IMR-90 (cell line): ENCODE results near the gene SMIM12. TPM values are rescaled to one million over a fixed set of nuclear protein-coding genes. Genes with fewer than 3 reads are reported as not detected.
A peak's percentile ranks its signal among the peaks of the same experiment; 100 is the strongest.

Experiments
- ATAC-seq: fragments of 200-7000 bp; cut with Tn5 transposase; 2 replicates; pipeline ENCODE4 v1.9.1; 2020; ENCODE audit warnings: low read depth, mild to moderate bottlenecking, moderate library complexity
- BruUV-seq: library from RNA; stranded (reverse); fragments of 400-500 nt; replicated peaks from 2 replicates; lab custom pipeline; 2021; lab: Mats Ljungman, UMichigan
- CTCF ChIA-PET: fragments of 300-600 bp; formaldehyde crosslinking; extraction: SDS; loops from one replicate; lab custom pipeline; 2021; ENCODE audit warnings: antibody characterized with exemption; lab: Yijun Ruan, JAX
- POLR2A ChIA-PET: fragments of 300-600 bp; sonication (Branson Sonifier 250); formaldehyde crosslinking; loops from one replicate; lab custom pipeline; 2022; ENCODE audit warnings: antibody characterized with exemption; ENCODE audit not compliant: unreplicated experiment; lab: Charles Lee
- DNase-seq: peaks from one replicate; pipeline ENCODE4 v3.0.0; 2013
- H2AFZ ChIP-seq: replicated peaks from 2 replicates; pipeline ENCODE3; 2013; ENCODE audit warnings: low read length, mild to moderate bottlenecking; ENCODE audit not compliant: poor library complexity
- H2AK5ac ChIP-seq: 2 replicates; pipeline ENCODE4 v1.6.1; 2013; ENCODE audit warnings: low read depth, low read length, inconsistent platforms
- H2AK9ac ChIP-seq: replicated peaks from 2 replicates; pipeline ENCODE3; 2013; ENCODE audit warnings: mild to moderate bottlenecking, low read depth, low read length, moderate library complexity; ENCODE audit not compliant: poor library complexity
- H2BK120ac ChIP-seq: 2 replicates; pipeline ENCODE4 v1.6.1; 2013; ENCODE audit warnings: low read depth, low read length, inconsistent platforms
- H2BK15ac ChIP-seq: 3 replicates; pipeline ENCODE4 v1.6.1; 2013; ENCODE audit warnings: low read depth, low read length, inconsistent platforms
- H2BK20ac ChIP-seq: 2 replicates; pipeline ENCODE4 v1.6.1; 2013; ENCODE audit warnings: low read depth, mild to moderate bottlenecking, inconsistent platforms, low read length, moderate library complexity
- H2BK5ac ChIP-seq: 2 replicates; pipeline ENCODE4 v1.6.1; 2013; ENCODE audit warnings: mild to moderate bottlenecking, low read depth, low read length, inconsistent platforms; ENCODE audit not compliant: poor library complexity, severe bottlenecking
- H3K14ac ChIP-seq: replicated peaks from 2 replicates; pipeline ENCODE4 v1.6.1; 2013; ENCODE audit warnings: low read depth, low read length, inconsistent platforms
- H3K18ac ChIP-seq: 2 replicates; pipeline ENCODE4 v1.6.1; 2013; ENCODE audit warnings: low read depth, low read length, control low read depth
- H3K23ac ChIP-seq: 2 replicates; pipeline ENCODE4 v1.6.1; 2013; ENCODE audit warnings: low read depth, low read length, inconsistent platforms
- H3K27ac ChIP-seq: 2 replicates; pipeline ENCODE4 v1.5.1; 2013; ENCODE audit warnings: mild to moderate bottlenecking, control low read depth, low read length; ENCODE audit not compliant: insufficient read depth
- H3K27me3 ChIP-seq: 2 replicates; pipeline ENCODE4 v1.6.1; 2013; ENCODE audit warnings: low read length; ENCODE audit not compliant: control insufficient read depth, insufficient read depth
- H3K36me3 ChIP-seq: 2 replicates; pipeline ENCODE4 v1.6.1; 2013; ENCODE audit warnings: low read length, mixed read lengths; ENCODE audit not compliant: control insufficient read depth, insufficient read depth
- H3K4ac ChIP-seq: 2 replicates; pipeline ENCODE4 v1.6.1; 2013; ENCODE audit warnings: low read depth, low read length, inconsistent platforms
- H3K4me1 ChIP-seq: 2 replicates; pipeline ENCODE4 v1.6.1; 2013; ENCODE audit warnings: low read length, mixed read lengths; ENCODE audit not compliant: control insufficient read depth, insufficient read depth
- H3K4me2 ChIP-seq: 2 replicates; pipeline ENCODE4 v1.6.1; 2013; ENCODE audit warnings: low read depth, mild to moderate bottlenecking, control low read depth, low read length, moderate library complexity
- H3K4me3 ChIP-seq: 2 replicates; pipeline ENCODE4 v1.5.1; 2013; ENCODE audit warnings: low read depth, mild to moderate bottlenecking, control low read depth, low read length, moderate library complexity; ENCODE audit not compliant: insufficient read depth
- H3K56ac ChIP-seq: 2 replicates; pipeline ENCODE4 v1.6.1; 2013; ENCODE audit warnings: low read length, inconsistent platforms; ENCODE audit not compliant: insufficient read depth; ENCODE audit errors: extremely low read depth
- H3K79me1 ChIP-seq, 2 experiments: 2 replicates each; pipeline ENCODE4 v1.6.1; 2013; ENCODE audit warnings: low read length in 2 of 2, inconsistent platforms in 1 of 2, low read depth in 1 of 2
- H3K9ac ChIP-seq: 2 replicates; pipeline ENCODE4 v1.6.1; 2013; ENCODE audit warnings: low read depth, low read length, control low read depth
- H3K9me1 ChIP-seq: 2 replicates; pipeline ENCODE4 v1.6.1; 2013; ENCODE audit warnings: low read length, inconsistent platforms; ENCODE audit not compliant: insufficient read depth
- H3K9me3 ChIP-seq: 2 replicates; pipeline ENCODE4 v1.6.1; 2013; ENCODE audit warnings: low read length; ENCODE audit not compliant: control insufficient read depth, insufficient read depth
- H4K20me1 ChIP-seq: 2 replicates; pipeline ENCODE4 v1.6.1; 2013; ENCODE audit warnings: low read length, inconsistent platforms; ENCODE audit not compliant: insufficient read depth
- H4K5ac ChIP-seq: 2 replicates; pipeline ENCODE4 v1.6.1; 2013; ENCODE audit warnings: mild to moderate bottlenecking, low read depth, low read length, control low read depth
- H4K8ac ChIP-seq, 2 experiments: 2 replicates each; pipeline ENCODE4 v1.6.1; 2013; ENCODE audit warnings: low read depth in 2 of 2, low read length in 2 of 2, control low read depth in 1 of 2, inconsistent platforms in 1 of 2
- H4K91ac ChIP-seq: 2 replicates; pipeline ENCODE4 v1.6.1; 2013; ENCODE audit warnings: low read depth, low read length, inconsistent platforms; ENCODE audit not compliant: insufficient read depth
- CHD1 ChIP-seq: IDR thresholded peaks from 2 replicates; pipeline ENCODE4 v1.6.1; 2012; ENCODE audit warnings: low read depth, low read length, improper control_type of control experiment
- RAD21 ChIP-seq: IDR thresholded peaks from 2 replicates; pipeline ENCODE4 v1.6.1; 2012; ENCODE audit warnings: low read length, improper control_type of control experiment
- RCOR1 ChIP-seq: IDR thresholded peaks from 2 replicates; pipeline ENCODE4 v1.6.1; 2012; ENCODE audit warnings: mild to moderate bottlenecking, low read length, improper control_type of control experiment; ENCODE audit not compliant: insufficient replicate concordance
- SMC3 ChIP-seq: fragments of 150-350 bp; IDR thresholded peaks from 2 replicates; pipeline ENCODE4 v1.6.1; 2016; ENCODE audit warnings: low read depth, mild to moderate bottlenecking, antibody characterized with exemption, low read length, moderate library complexity
- WGBS, 2 experiments: methylation state at CpG; one replicate each; pipeline versions ENCODE4 v1.1.5 to v1.1.7; 2013; ENCODE audit warnings: missing lambda C conversion rate in 2 of 2; ENCODE audit not compliant: insufficient read length in 1 of 2; ENCODE audit errors: extremely low coverage in 2 of 2; 5-methylcytosine and 5-hydroxymethylcytosine counted together
- dilution Hi-C: fragments of 300-500 bp; cut with HindIII; formaldehyde crosslinking; loops from one replicate; pipeline ENCODE4 v1.14.3; 2018; ENCODE audit warnings: low sequenced_read_pairs; ENCODE audit not compliant: unreplicated experiment
- in situ Hi-C: fragments of 300-500 bp; cut with MboI; formaldehyde crosslinking; loops from 3 replicates; pipeline ENCODE4 v1.14.3; 2019; ENCODE audit warnings: low sequenced_read_pairs, inconsistent platforms, mixed read lengths
- intact Hi-C: fragments of 100-400 bp; cut with micrococcal nuclease; formaldehyde crosslinking; loops from 2 replicates; pipeline ENCODE4 v1.10.0; 2022
- polyA plus RNA-seq, 3 experiments: library from polyadenylated mRNA; depleted of rRNA; stranded (reverse); fragments of >200 nt; gene quantifications; 2 replicates each; pipeline ENCODE4 v1.2.3, GENCODE V29; 2012; ENCODE audit warnings: low replicate concordance in 1 of 3
- total RNA-seq: library from RNA; depleted of rRNA; stranded (reverse); fragments of >200 nt; gene quantifications from 2 replicates; pipeline ENCODE4 v1.2.3, GENCODE V29; 2012
- TF ChIP-seq, protein P1 (sequence below): conservative IDR thresholded peaks from 2 replicates; pipeline ENCODE4 v1.5.1; 2012; ENCODE audit warnings: mild to moderate bottlenecking, low read depth, low read length, improper control_type of control experiment

Gene SMIM12
- total and polyA plus RNA-seq, 2 of the 4 experiments (the other 2 are of a cell fraction), result 31.9 to 44.4 TPM

DNA sequence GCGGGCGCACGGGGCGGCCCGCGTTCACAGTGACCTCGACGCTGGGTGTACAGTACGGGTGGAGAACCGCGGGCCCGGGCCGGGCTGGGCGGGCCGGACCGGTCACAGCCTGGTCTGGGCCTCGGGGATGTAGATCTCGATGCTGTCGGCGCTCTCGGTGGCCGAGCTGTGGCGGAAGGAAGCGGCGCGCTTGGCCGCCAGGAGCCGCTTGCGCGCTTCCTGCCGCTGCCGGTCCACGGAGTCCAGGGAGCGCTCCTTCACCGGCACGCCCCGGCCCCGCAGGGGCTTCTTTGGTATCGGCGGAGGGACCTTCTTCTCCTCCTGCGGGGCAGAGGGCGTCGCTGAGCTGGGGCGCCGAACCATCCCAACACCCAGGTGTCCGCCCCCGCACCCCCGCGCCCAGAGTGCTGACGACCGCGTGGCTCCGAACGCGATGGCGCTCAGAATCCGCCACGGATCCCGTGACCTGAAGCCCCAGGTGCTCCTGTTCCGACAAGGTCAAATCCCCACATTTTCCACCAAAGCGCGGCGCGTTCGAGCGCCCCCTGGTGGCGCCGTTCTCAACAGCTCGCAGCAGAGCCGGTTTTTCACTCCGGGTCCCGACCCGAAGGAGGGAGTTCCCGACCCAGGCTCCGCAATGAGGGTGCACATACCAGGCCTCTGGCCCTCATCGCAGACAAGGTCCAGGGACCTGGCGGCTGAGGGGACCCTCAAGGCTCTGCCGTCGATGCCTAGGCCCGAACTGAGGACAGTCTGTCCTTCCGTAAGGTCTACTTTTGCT is 6.6 kb upstream of the SMIM12 start:
- Histone ChIP-seq H3K4ac (peak overlapping the region; percentile 71), H4K20me1 (no peaks in the 10 kb centered on the region), H2AFZ (peak overlapping the region; percentile 100), H3K9me1 (no peaks in the 10 kb centered on the region), H3K4me1 (no peaks in the 10 kb centered on the region), H3K9me3 (no peaks in the 10 kb centered on the region), H2AK9ac (peak overlapping the region; percentile 80), H3K9ac (peak overlapping the region; percentile 57), H2BK5ac (no peak overlapping the region), H3K14ac (peak overlapping the region; percentile 56; the same call in 1 of the 2 replicates), H2AK5ac (no peak overlapping the region), H3K36me3 (no peaks in the 10 kb centered on the region), H3K4me2 (peak overlapping the region; percentile 87), H4K5ac (peak overlapping the region; percentile 14), H2BK15ac (no peak overlapping the region), H3K18ac (no peak overlapping the region), H4K8ac (peak overlapping the region; percentile 76 to 86), H3K27me3 (peaks cover 29% of the 10 kb centered on the region), H2BK120ac (peak overlapping the region; percentile 44; the same call in 1 of the 2 replicates), H4K91ac (peak overlapping the region; percentile 47; the same call in 1 of the 2 replicates), H3K4me3 (peak overlapping the region; percentile 57), H3K27ac (peak overlapping the region; percentile 8; the same call in 1 of the 2 replicates), H2BK20ac (no peak overlapping the region), H3K79me1 (no peaks in the 10 kb centered on the region), H3K56ac (no peak overlapping the region), H3K23ac (no peak overlapping the region)
- in situ Hi-C loops (no loop called here), intact Hi-C loops (loop anchor here (1.0 kb wide), 1 partner anchor 80 kb away; no protein-coding TSS in a partner anchor), dilution Hi-C loops (no loop called here)
- no peak for TF ChIP-seq CHD1
- TF ChIP-seq RAD21, result peak; percentile 40
- TF ChIP-seq, protein P1, sequence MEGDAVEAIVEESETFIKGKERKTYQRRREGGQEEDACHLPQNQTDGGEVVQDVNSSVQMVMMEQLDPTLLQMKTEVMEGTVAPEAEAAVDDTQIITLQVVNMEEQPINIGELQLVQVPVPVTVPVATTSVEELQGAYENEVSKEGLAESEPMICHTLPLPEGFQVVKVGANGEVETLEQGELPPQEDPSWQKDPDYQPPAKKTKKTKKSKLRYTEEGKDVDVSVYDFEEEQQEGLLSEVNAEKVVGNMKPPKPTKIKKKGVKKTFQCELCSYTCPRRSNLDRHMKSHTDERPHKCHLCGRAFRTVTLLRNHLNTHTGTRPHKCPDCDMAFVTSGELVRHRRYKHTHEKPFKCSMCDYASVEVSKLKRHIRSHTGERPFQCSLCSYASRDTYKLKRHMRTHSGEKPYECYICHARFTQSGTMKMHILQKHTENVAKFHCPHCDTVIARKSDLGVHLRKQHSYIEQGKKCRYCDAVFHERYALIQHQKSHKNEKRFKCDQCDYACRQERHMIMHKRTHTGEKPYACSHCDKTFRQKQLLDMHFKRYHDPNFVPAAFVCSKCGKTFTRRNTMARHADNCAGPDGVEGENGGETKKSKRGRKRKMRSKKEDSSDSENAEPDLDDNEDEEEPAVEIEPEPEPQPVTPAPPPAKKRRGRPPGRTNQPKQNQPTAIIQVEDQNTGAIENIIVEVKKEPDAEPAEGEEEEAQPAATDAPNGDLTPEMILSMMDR, result peak; percentile 82
- TF ChIP-seq RCOR1, result no peak
- TF ChIP-seq SMC3, result peak; percentile 51
- CTCF ChIA-PET, result interaction anchor here (0.7 to 2.0 kb wide), 7 partner anchors 9 to 80 kb away, joined by 3 to 8 read pairs (median 6); no protein-coding TSS in a partner anchor
- peak; percentile 53 for DNase-seq
- 1% methylated on average over 46 of the region's 81 CpGs; no CpG with 5 or more reads in 1 of the 2 experiments for WGBS, 2 experiments
- POLR2A ChIA-PET, result no interaction called here
- no TSS peak for BruUV-seq
- ATAC-seq, result peak; percentile 90
